Effector memory CD4-positive, alpha-beta T cell (primary cell): ENCODE results near the gene RPP14.

Experiments used
- DNase-seq, 3 donors: peaks; one replicate each; pipeline ENCODE4 v3.0.0-alpha.2; 2020
- H3K27ac ChIP-seq: 2 replicates; pipeline ENCODE4 v1.7.0; 2013; ENCODE audit warnings: mild to moderate bottlenecking, low read length, moderate library complexity; ENCODE audit not compliant: insufficient read depth, poor library complexity, severe bottlenecking
- H3K27me3 ChIP-seq: replicated peaks from 2 replicates; pipeline ENCODE4 v1.7.0; 2013; ENCODE audit warnings: mild to moderate bottlenecking, low read length; ENCODE audit not compliant: insufficient read depth, control insufficient read depth, poor library complexity, severe bottlenecking
- H3K36me3 ChIP-seq: 2 replicates; pipeline ENCODE4 v1.7.0; 2013; ENCODE audit warnings: mild to moderate bottlenecking, low read length, moderate library complexity; ENCODE audit not compliant: control insufficient read depth, insufficient read depth
- H3K4me1 ChIP-seq: 2 replicates; pipeline ENCODE4 v1.7.0; 2013; ENCODE audit warnings: low read length, mild to moderate bottlenecking; ENCODE audit not compliant: control insufficient read depth, insufficient read depth, poor library complexity, severe bottlenecking
- H3K4me3 ChIP-seq: 2 replicates; pipeline ENCODE4 v1.7.0; 2013; ENCODE audit warnings: low read length, low read depth, mild to moderate bottlenecking; ENCODE audit not compliant: insufficient read depth, poor library complexity, severe bottlenecking
- H3K9me3 ChIP-seq: 2 replicates; pipeline ENCODE4 v1.7.0; 2013; ENCODE audit warnings: mild to moderate bottlenecking, low read length, moderate library complexity; ENCODE audit not compliant: control insufficient read depth

The RPP14 gene

DNA sequence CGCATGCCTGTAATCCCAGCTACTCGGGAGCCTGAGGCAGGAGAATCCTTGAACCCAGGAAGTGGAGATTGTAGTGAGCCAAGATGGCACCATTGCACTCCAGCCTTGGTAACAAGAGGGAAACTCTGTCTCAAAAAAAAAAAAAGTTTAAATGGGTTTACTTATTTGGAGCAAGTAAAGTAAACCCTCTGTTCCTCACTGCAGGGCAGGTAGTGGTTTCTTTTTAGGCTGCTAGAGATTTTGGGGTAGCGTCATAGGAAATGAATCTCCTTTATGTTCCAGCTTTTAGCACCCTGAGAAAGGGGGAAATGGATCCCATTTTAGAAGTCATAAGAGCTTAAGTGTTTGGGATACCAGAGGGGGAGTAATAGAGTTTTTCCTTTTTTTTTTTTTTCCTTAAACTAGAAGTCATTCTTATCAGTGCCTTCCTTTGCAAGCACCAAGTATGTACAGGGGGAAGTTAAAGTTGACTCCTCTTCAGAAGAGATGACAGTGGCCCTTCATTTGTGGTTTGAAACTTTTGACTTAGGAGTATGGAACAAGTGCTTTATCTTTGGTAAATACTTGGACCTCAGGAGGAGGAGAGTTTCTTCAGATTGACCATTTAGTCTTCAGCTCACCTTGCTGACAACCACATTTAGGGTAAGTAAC lies 34.7 kb downstream of the RPP14 start:
- no peak overlapping the region for H3K4me3 ChIP-seq
- H3K4me1 ChIP-seq, result no peaks in the 10 kb centered on the region
- H3K27ac ChIP-seq, result no peak overlapping the region
- no peaks in the 10 kb centered on the region for H3K9me3 ChIP-seq
- no peaks in the 10 kb centered on the region for H3K27me3 ChIP-seq
- no peaks in the 10 kb centered on the region for H3K36me3 ChIP-seq
- DNase-seq, result no peak

DNA sequence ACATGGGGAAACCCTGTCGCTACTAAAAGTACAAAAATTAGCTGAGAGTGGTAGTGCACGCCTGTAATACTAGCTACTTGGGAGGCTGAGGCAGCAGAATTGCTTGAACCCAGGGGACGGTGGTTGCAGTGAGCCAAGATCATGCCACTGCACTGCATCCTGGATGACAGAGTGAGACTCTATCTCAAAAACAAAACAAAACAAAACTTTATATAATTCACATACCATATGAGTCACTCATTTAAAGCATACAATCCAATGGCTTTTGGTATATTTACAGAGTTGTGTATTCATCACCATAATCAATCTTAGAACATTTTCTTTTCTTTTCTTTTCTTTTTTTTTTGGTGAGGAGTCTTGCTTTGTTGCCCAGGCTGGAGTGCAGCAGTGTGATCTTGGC lies 35.3 kb downstream of the RPP14 start:
- DNase-seq, result no peak
- H3K4me3 ChIP-seq, result no peak overlapping the region
- H3K9me3 ChIP-seq, result no peaks in the 10 kb centered on the region
- H3K27me3 ChIP-seq, result no peaks in the 10 kb centered on the region
- H3K27ac ChIP-seq, result no peak overlapping the region
- H3K36me3 ChIP-seq, result no peaks in the 10 kb centered on the region
- H3K4me1 ChIP-seq, result no peaks in the 10 kb centered on the region

DNA sequence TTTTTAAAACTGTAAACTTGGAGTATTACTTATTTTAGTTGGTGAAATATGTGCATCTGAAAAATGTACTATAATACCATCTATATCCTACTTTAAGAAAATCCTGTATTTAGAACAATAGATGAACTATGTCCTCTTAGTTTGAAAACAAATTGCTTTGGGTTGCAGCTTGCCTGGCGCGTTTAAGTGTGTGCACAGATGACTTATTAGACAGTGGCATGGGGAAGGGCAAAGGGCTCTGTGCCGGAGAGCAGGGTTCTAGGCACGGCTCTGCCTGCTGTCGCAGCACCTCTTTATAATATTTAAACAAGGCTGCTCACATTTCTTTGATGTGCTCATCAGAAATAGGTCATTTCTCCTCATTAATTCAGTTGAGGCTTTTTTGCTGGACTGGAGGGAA lies 36.6 kb downstream of the RPP14 start:
- no peaks in the 10 kb centered on the region for H3K36me3 ChIP-seq
- no peaks in the 10 kb centered on the region for H3K9me3 ChIP-seq

DNA sequence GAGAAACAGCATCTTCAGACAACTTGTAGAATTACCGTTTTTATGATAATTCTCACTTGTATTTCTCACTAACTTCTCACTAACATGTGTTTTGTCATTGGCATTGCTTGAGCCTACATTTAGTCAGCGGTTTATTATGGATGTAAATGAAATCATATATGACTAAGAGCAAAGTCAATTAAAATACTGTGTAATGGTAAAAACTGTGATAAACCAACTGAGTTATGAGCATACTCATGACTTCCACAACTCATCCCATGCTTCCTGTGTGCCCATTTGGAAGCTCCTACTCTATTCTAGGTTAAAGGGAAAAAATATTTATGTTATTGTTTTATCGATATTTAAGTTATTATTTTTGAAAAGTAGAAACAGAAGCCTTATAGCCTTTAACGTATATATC lies 39.4 kb downstream of the RPP14 start:
- Histone ChIP-seq H3K4me3 (no peak overlapping the region), H3K36me3 (no peaks in the 10 kb centered on the region), H3K9me3 (no peaks in the 10 kb centered on the region), H3K27ac (no peak overlapping the region), H3K4me1 (peaks cover 5% of the 10 kb centered on the region), H3K27me3 (no peaks in the 10 kb centered on the region)
- no peak for DNase-seq

More for the DNA sequence above, 36.6 kb downstream of the RPP14 start:
- no peak for DNase-seq
- Histone ChIP-seq H3K27me3 (no peaks in the 10 kb centered on the region), H3K4me1 (no peaks in the 10 kb centered on the region), H3K4me3 (no peak overlapping the region), H3K27ac (no peak overlapping the region)

DNA sequence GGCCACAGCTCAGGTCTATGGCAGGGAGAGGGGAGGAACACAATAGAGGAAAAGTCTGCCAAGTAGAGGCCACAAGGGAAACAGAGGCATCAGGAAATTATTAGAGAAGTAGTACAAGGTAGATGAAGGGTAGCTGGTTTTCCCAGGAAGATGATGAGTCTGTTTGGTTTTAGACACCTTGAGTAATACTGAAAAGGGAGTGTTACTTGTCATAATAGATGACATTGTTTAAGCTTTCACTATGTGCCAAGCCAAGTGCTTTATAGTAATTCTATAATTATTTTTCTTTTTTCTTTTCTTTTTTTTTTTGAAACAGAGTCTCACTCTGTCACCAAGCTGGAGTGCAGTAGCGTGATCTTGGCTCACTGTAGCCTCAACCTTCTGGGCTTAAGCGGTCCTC lies 40.3 kb downstream of the RPP14 start:
- Histone ChIP-seq H3K9me3 (no peaks in the 10 kb centered on the region), H3K27ac (no peak overlapping the region), H3K4me1 (peaks cover 5% of the 10 kb centered on the region), H3K4me3 (no peak overlapping the region), H3K27me3 (no peaks in the 10 kb centered on the region), H3K36me3 (no peaks in the 10 kb centered on the region)
- no peak for DNase-seq

DNA sequence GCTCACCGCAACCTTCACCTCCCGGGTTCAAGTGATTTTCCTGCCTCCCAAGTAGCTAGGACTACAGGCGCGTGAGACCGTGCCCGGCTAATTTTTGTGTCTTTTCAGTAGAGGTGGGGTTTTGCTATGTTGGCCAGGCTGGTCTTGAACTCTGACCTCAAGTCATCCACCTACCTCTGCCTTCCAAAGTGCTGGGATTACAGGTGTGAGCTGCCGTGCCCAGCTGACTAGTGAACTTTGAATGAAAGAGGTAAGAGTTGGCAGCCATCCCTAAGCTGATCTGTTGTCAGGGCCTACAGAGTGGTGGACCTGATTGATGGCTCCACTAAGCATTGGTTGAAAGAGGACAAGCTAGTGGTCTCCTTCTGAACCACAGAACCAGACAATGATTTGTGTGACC lies 41.9 kb downstream of the RPP14 start:
- H3K4me1 ChIP-seq, result peaks cover 5% of the 10 kb centered on the region
- no peaks in the 10 kb centered on the region for H3K9me3 ChIP-seq
- no peaks in the 10 kb centered on the region for H3K36me3 ChIP-seq
- H3K27ac ChIP-seq, result no peak overlapping the region
- no peak overlapping the region for H3K4me3 ChIP-seq
- no peak for DNase-seq
- no peaks in the 10 kb centered on the region for H3K27me3 ChIP-seq

DNA sequence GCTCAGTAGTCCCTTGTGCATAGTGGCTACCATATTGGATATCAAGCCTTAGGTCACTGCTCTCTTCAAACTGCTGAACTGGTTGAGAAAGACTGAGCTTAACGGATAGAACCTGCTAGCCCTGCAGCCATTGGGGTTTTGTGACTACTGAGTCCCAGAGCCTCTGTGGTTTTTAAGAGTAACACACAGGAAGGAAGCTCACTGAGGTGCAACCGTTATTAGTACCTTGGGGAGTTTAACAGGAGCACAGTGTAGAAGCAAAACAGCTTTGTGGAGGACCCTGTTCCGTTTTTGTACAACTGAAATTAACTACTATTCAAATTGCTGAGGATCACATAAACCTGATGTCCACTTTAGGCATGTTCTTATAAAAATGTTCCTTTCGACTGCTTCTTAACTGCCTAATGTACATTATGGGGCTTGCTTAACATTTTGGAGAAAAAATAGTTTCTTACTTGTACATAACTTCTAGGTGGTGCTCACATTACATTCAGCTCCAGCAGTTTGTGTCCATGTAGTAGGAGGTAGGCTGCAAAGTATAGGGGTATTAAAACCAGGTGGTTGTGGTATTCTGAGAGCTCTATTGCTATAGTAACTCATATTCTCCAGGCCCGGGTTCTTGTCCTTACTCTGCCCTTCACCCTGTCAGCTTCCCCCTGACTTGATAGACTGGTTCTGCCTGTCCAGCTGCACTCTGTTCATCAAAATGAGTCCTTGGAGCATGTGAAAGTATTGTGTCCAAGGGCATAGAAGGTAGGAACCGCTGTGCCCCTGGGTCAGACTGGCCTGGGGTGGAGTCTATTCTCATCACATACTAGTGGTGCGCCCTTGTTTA lies 44.0 kb downstream of the RPP14 start:
- Histone ChIP-seq H3K9me3 (no peaks in the 10 kb centered on the region), H3K27ac (no peak overlapping the region), H3K4me3 (no peak overlapping the region), H3K36me3 (no peaks in the 10 kb centered on the region), H3K27me3 (no peaks in the 10 kb centered on the region), H3K4me1 (peaks cover 5% of the 10 kb centered on the region)
- no peak for DNase-seq

DNA sequence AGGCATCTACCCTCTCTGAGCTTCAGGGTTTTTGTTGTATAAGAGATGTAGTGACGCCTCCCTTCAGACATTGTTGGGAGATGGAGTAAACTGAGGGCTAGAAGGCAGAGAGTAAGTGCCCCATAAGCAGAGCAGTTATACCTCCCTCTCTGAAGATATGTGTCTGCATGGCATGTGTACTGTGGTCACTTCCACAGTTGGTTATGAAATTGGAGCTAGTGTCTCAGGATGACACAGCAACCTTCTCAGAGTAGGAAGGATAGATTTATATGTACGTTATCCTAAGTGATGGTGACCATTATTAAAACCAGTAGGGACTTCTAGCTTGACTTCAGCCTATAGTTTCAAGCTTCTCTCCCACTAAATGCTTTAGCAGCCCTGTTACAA lies 44.6 kb downstream of the RPP14 start:
- no peak overlapping the region for H3K27ac ChIP-seq
- no peaks in the 10 kb centered on the region for H3K9me3 ChIP-seq
- H3K36me3 ChIP-seq, result no peaks in the 10 kb centered on the region
- DNase-seq, result no peak
- no peak overlapping the region for H3K4me3 ChIP-seq
- no peaks in the 10 kb centered on the region for H3K27me3 ChIP-seq
- peaks cover 5% of the 10 kb centered on the region for H3K4me1 ChIP-seq

DNA sequence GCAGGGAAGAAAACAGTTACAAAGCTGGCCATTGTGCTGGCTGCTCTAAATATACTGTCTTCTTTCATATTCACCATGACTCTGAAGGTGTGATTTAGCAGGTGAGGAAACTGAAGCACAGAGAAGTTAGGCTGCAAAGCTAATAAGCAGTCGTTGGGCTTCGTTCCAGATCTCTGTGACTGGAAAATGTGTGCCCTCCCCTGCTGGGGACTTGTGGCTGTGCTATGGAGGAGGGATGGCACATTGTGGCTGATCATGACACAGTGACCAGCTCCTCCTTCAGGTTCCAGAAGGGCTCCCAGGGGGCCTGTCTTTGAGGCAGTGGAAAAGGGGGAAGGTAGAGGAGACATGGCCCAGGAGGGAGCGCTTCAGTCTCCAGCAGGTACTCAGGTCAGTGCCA lies 45.9 kb downstream of the RPP14 start:
- no peak overlapping the region for H3K27ac ChIP-seq
- DNase-seq, result no peak
- H3K27me3 ChIP-seq, result no peaks in the 10 kb centered on the region
- no peaks in the 10 kb centered on the region for H3K9me3 ChIP-seq
- peaks cover 5% of the 10 kb centered on the region for H3K4me1 ChIP-seq
- H3K36me3 ChIP-seq, result no peaks in the 10 kb centered on the region
- no peak overlapping the region for H3K4me3 ChIP-seq

DNA sequence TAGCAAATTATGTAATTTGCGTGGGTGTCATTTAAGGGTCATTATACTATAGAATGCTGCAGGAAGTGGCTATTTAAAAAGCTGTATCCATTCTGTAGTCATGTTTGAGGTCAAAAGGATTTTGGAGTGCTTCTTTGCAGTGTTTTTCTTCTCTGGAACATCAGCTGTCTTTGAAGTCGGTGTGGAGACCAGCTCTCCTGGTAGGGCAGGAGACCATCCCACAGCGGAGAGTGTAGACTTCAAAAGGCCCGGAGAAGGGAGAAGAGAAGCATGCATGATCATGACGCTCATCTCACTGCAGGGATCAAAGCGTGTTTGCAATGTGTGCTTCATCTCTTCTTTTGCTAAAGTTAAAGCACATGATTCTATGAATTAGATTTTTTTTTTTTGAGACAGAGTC lies 46.6 kb downstream of the RPP14 start:
- Histone ChIP-seq H3K9me3 (no peaks in the 10 kb centered on the region), H3K36me3 (no peaks in the 10 kb centered on the region), H3K4me1 (peaks cover 5% of the 10 kb centered on the region), H3K4me3 (no peak overlapping the region), H3K27ac (no peak overlapping the region), H3K27me3 (no peaks in the 10 kb centered on the region)
- DNase-seq, result no peak
